H9 (cell line): ENCODE data around the gene AADAC. TPM values are rescaled to one million over a fixed set of nuclear protein-coding genes. Genes with fewer than 3 reads are reported as not detected.

Experiments used
- DNase-seq: peaks from one replicate; pipeline ENCODE4 v3.0.0-alpha.2; 2017
- H2AFZ ChIP-seq: one replicate; pipeline ENCODE4 v1.6.1; 2013; ENCODE audit warnings: mild to moderate bottlenecking, low read length, control low read depth, moderate library complexity
- H2AK5ac ChIP-seq: 2 replicates; pipeline ENCODE4 v1.6.1; 2013; ENCODE audit warnings: low read length, control low read depth, mixed read lengths; ENCODE audit not compliant: insufficient read length
- H2BK120ac ChIP-seq: one replicate; pipeline ENCODE4 v1.6.1; 2013; ENCODE audit warnings: low read depth, mild to moderate bottlenecking, low read length, control low read depth, inconsistent platforms; ENCODE audit not compliant: poor library complexity, severe bottlenecking
- H2BK12ac ChIP-seq: 2 replicates; pipeline ENCODE4 v1.6.1; 2013; ENCODE audit warnings: low read length, control low read depth, mixed read lengths, low read depth; ENCODE audit not compliant: insufficient read length
- H2BK15ac ChIP-seq: 2 replicates; pipeline ENCODE4 v1.6.1; 2013; ENCODE audit warnings: low read depth, low read length, control low read depth
- H2BK20ac ChIP-seq: one replicate; pipeline ENCODE4 v1.6.1; 2013; ENCODE audit warnings: low read depth, mild to moderate bottlenecking, low read length, control low read depth, inconsistent platforms; ENCODE audit not compliant: poor library complexity, severe bottlenecking
- H2BK5ac ChIP-seq: 2 replicates; pipeline ENCODE4 v1.6.1; 2013; ENCODE audit warnings: low read length, control low read depth, mixed read lengths; ENCODE audit not compliant: insufficient read length
- H3K14ac ChIP-seq: 2 replicates; pipeline ENCODE4 v1.6.1; 2013; ENCODE audit warnings: low read length, control low read depth; ENCODE audit not compliant: insufficient read depth
- H3K18ac ChIP-seq: 2 replicates; pipeline ENCODE4 v1.6.1; 2013; ENCODE audit warnings: low read depth, mild to moderate bottlenecking, mixed read lengths, low read length, control low read depth; ENCODE audit not compliant: insufficient read length
- H3K23ac ChIP-seq: 2 replicates; pipeline ENCODE4 v1.6.1; 2013; ENCODE audit warnings: low read length, control low read depth, mixed read lengths, low read depth; ENCODE audit not compliant: insufficient read length
- H3K23me2 ChIP-seq: 2 replicates; pipeline ENCODE4 v1.6.1; 2013; ENCODE audit warnings: low read depth, mild to moderate bottlenecking, mixed read lengths, low read length, control low read depth; ENCODE audit not compliant: insufficient read length, poor library complexity, severe bottlenecking
- H3K27ac ChIP-seq: 2 replicates; pipeline ENCODE4 v1.5.1; 2013; ENCODE audit warnings: low read length, control low read depth, mixed read lengths, low read depth; ENCODE audit not compliant: insufficient read length
- H3K27me3 ChIP-seq: 2 replicates; pipeline ENCODE4 v1.6.1; 2013; ENCODE audit warnings: low read length, control low read depth, inconsistent platforms; ENCODE audit not compliant: insufficient read depth
- H3K4ac ChIP-seq: 2 replicates; pipeline ENCODE4 v1.6.1; 2013; ENCODE audit warnings: low read depth, mild to moderate bottlenecking, control low read depth, inconsistent platforms, low read length, moderate library complexity
- H3K4me1 ChIP-seq: 2 replicates; pipeline ENCODE4 v1.6.1; 2013; ENCODE audit warnings: low read length, control low read depth, inconsistent platforms; ENCODE audit not compliant: insufficient read depth
- H3K4me2 ChIP-seq: 2 replicates; pipeline ENCODE4 v1.6.1; 2013; ENCODE audit warnings: low read length, control low read depth, mixed read lengths; ENCODE audit not compliant: insufficient read length, insufficient read depth
- H3K56ac ChIP-seq: 2 replicates; pipeline ENCODE4 v1.6.1; 2013; ENCODE audit warnings: low read depth, mild to moderate bottlenecking, mixed read lengths, low read length, control low read depth; ENCODE audit not compliant: insufficient read length
- H3K79me1 ChIP-seq: 2 replicates; pipeline ENCODE4 v1.6.1; 2013; ENCODE audit warnings: low read depth, mild to moderate bottlenecking, moderate library complexity, low read length, control low read depth, inconsistent platforms; ENCODE audit not compliant: insufficient read depth, poor library complexity, severe bottlenecking
- H3K79me2 ChIP-seq: 2 replicates; pipeline ENCODE4 v1.6.1; 2013; ENCODE audit warnings: low read length, control low read depth, inconsistent platforms; ENCODE audit not compliant: insufficient read depth
- H3K9ac ChIP-seq: 2 replicates; pipeline ENCODE4 v1.6.1; 2013; ENCODE audit warnings: low read length, control low read depth, mixed read lengths; ENCODE audit not compliant: insufficient read length; ENCODE audit errors: extremely low read depth
- H3K9me3 ChIP-seq: one replicate; pipeline ENCODE4 v1.6.1; 2013; ENCODE audit warnings: low read depth, low read length, inconsistent platforms; ENCODE audit not compliant: control insufficient read depth
- H3T11ph ChIP-seq: one replicate; pipeline ENCODE4 v1.6.1; 2013; ENCODE audit warnings: mild to moderate bottlenecking, low read length, control low read depth, inconsistent platforms
- H4K20me1 ChIP-seq: one replicate; pipeline ENCODE4 v1.6.1; 2013; ENCODE audit not compliant: control insufficient read depth, insufficient read length, insufficient read depth
- H4K5ac ChIP-seq: 2 replicates; pipeline ENCODE4 v1.6.1; 2013; ENCODE audit warnings: low read depth, mild to moderate bottlenecking, mixed read lengths, low read length, control low read depth; ENCODE audit not compliant: insufficient read length
- H4K8ac ChIP-seq: replicated peaks from 2 replicates; pipeline ENCODE4 v1.6.1; 2013; ENCODE audit warnings: low read length, control low read depth, mixed read lengths, low read depth; ENCODE audit not compliant: insufficient read length
- H4K91ac ChIP-seq: 2 replicates; pipeline ENCODE4 v1.6.1; 2013; ENCODE audit warnings: low read depth, mild to moderate bottlenecking, moderate library complexity, mixed read lengths, low read length, control low read depth; ENCODE audit not compliant: insufficient read length
- H3K27ac Mint-ChIP-seq, 3 experiments: 2 replicates in 2 of 3; 3 replicates in 1 of 3; pipeline ENCODE4 v1.8.0; 2020 to 2021; ENCODE audit warnings: mixed read lengths in 3 of 3, mild to moderate bottlenecking in 1 of 3, moderate library complexity in 1 of 3
- H3K27me3 Mint-ChIP-seq: 2 replicates; pipeline ENCODE4 v1.8.0; 2021; ENCODE audit warnings: low read depth, mild to moderate bottlenecking, moderate library complexity, mixed read lengths
- H3K36me3 Mint-ChIP-seq, 3 experiments: 2 replicates in 2 of 3; 3 replicates in 1 of 3; pipeline ENCODE4 v1.8.0; 2020 to 2021; ENCODE audit warnings: low read depth in 3 of 3, mixed read lengths in 3 of 3; ENCODE audit not compliant: insufficient read depth in 1 of 3
- H3K4me1 Mint-ChIP-seq, 2 experiments: 2 replicates each; pipeline ENCODE4 v1.8.0; 2020; ENCODE audit warnings: mixed read lengths in 2 of 2
- H3K4me3 Mint-ChIP-seq, 2 experiments: 2 replicates in 1 of 2; 3 replicates in 1 of 2; pipeline ENCODE4 v1.8.0; 2020 to 2021; ENCODE audit warnings: mild to moderate bottlenecking in 2 of 2, mixed read lengths in 2 of 2, moderate library complexity in 1 of 2
- H3K9me3 Mint-ChIP-seq, 2 experiments: 2 replicates in 1 of 2; 3 replicates in 1 of 2; pipeline ENCODE4 v1.8.0; 2020; ENCODE audit warnings: mild to moderate bottlenecking in 2 of 2, mixed read lengths in 2 of 2, moderate library complexity in 1 of 2
- CTCF ChIP-seq: fragments of 200-600 bp; sonication (generic); conservative IDR thresholded peaks from 3 replicates; pipeline ENCODE4 v1.8.0; 2021; ENCODE audit warnings: antibody characterized with exemption, mild to moderate bottlenecking
- WGBS: extraction: QIAGEN DNeasy Blood & Tissue Kit; methylation state at CpG from one replicate; pipeline ENCODE4 v1.1.7; 2013; ENCODE audit warnings: missing lambda C conversion rate, low lambda C conversion rate, mixed read lengths; ENCODE audit not compliant: insufficient read length; ENCODE audit errors: extremely low coverage; 5-methylcytosine and 5-hydroxymethylcytosine counted together
- total RNA-seq: library from RNA; stranded (reverse); gene quantifications from 2 replicates; pipeline ENCODE4 v1.2.1, GENCODE V29; 2021

The AADAC gene
- total RNA-seq, 1 experiment from 2014 or later = not detected

DNA sequence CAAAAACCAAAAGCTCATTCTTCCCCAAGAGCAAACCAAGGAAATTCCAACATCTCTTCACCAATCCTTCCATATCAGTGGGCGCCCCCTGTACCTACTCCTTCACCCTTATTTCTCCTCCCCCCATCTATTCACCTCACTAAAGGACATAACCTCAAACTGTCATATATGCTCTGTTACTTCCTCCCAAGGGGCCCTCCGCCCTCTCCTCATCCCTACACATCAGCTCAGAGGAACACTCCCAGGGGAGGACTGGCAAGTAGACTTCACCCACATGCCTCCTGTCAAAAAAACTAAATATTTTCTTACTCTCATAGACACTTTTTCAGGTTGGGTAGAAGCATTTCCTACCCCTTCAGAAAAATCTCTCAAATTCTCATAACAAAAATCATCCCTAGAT is 2.4 kb upstream of the AADAC start:
- Histone ChIP-seq H2BK5ac (no peak overlapping the region), H4K5ac (no peak overlapping the region), H4K20me1 (no peaks in the 10 kb centered on the region), H3K27me3 (no peaks in the 10 kb centered on the region), H3K9ac (no peak overlapping the region), H3K18ac (no peak overlapping the region), H4K8ac (no peak overlapping the region), H3K14ac (no peak overlapping the region), H2BK12ac (no peak overlapping the region), H3T11ph (no peak overlapping the region), H3K79me2 (no peaks in the 10 kb centered on the region), H3K23ac (no peak overlapping the region), H3K56ac (no peak overlapping the region), H3K4me2 (no peak overlapping the region), H2BK15ac (no peak overlapping the region), H3K27ac (no peak overlapping the region), H3K4ac (no peak overlapping the region), H2AFZ (no peak overlapping the region), H4K91ac (no peak overlapping the region), H3K9me3 (no peaks in the 10 kb centered on the region), H2BK20ac (no peak overlapping the region), H2BK120ac (no peak overlapping the region), H3K79me1 (no peaks in the 10 kb centered on the region), H3K23me2 (no peaks in the 10 kb centered on the region), H3K4me1 (no peaks in the 10 kb centered on the region), H2AK5ac (no peak overlapping the region)
- H3K9me3 Mint-ChIP-seq = peaks cover 10 to 17% of the 10 kb centered on the region in 2 experiments
- no peaks in the 10 kb centered on the region for H3K27me3 Mint-ChIP-seq
- no peak overlapping the region for H3K4me3 Mint-ChIP-seq
- peaks cover 4 to 14% (median 6%) of the 10 kb centered on the region in 3 experiments; a peak in 5 of 7 replicates for H3K36me3 Mint-ChIP-seq
- H3K4me1 Mint-ChIP-seq = peaks cover 6 to 7% of the 10 kb centered on the region in 2 experiments
- no CpG with 5 or more reads among the region's 2 CpGs for WGBS
- no peak for DNase-seq
- H3K27ac Mint-ChIP-seq = no peak overlapping the region
- TF ChIP-seq CTCF = no peak
